SK-N-SH (cell line): Measurements from ENCODE around the gene VPS9D1.

Source experiments
- CTCF ChIP-seq: fragments of 200-600 bp; sonication (generic); IDR thresholded peaks from 2 replicates; pipeline ENCODE4 v1.6.1; 2017; ENCODE audit warnings: antibody characterized with exemption, mild to moderate bottlenecking, moderate library complexity
- POLR2AphosphoS5 ChIP-seq: IDR thresholded peaks from 2 replicates; pipeline ENCODE4 v1.6.1; 2012; ENCODE audit warnings: low read depth, low read length
- RXRA ChIP-seq: IDR thresholded peaks from 2 replicates; pipeline ENCODE4 v1.4.0; 2012; ENCODE audit warnings: low read depth, mild to moderate bottlenecking, borderline replicate concordance

GRCh38 chr16:89709716-89710432 is 10.8 kb downstream of the VPS9D1 start:
- TF ChIP-seq POLR2AphosphoS5 (no peak), CTCF (no peak), RXRA (no peak)
